Astrocyte (in vitro differentiated cells and primary cell): Measurements from ENCODE around the gene SYNPO2.

ENCODE experiments used
- EZH2 ChIP-seq: IDR thresholded peaks from 2 replicates; pipeline ENCODE4 v1.6.1; 2012; ENCODE audit warnings: mild to moderate bottlenecking, low read length, inconsistent platforms; ENCODE audit not compliant: insufficient read depth
- TF ChIP-seq, protein P1 (sequence below): IDR thresholded peaks from 2 replicates; pipeline ENCODE4 v1.5.1; 2011; ENCODE audit warnings: low read depth, mild to moderate bottlenecking, inconsistent platforms, low read length, moderate library complexity; ENCODE audit not compliant: insufficient read depth

GRCh38 chr4:119059221-119059620, 170.6 kb downstream of the SYNPO2 start:
- TF ChIP-seq, protein P1, sequence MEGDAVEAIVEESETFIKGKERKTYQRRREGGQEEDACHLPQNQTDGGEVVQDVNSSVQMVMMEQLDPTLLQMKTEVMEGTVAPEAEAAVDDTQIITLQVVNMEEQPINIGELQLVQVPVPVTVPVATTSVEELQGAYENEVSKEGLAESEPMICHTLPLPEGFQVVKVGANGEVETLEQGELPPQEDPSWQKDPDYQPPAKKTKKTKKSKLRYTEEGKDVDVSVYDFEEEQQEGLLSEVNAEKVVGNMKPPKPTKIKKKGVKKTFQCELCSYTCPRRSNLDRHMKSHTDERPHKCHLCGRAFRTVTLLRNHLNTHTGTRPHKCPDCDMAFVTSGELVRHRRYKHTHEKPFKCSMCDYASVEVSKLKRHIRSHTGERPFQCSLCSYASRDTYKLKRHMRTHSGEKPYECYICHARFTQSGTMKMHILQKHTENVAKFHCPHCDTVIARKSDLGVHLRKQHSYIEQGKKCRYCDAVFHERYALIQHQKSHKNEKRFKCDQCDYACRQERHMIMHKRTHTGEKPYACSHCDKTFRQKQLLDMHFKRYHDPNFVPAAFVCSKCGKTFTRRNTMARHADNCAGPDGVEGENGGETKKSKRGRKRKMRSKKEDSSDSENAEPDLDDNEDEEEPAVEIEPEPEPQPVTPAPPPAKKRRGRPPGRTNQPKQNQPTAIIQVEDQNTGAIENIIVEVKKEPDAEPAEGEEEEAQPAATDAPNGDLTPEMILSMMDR = no peak
- TF ChIP-seq EZH2 = no peak
